Neural cell (in vitro differentiated cells): ENCODE measurements around the gene TTC39B. TPM values are rescaled to one million over a fixed set of nuclear protein-coding genes. Genes with fewer than 3 reads are reported as not detected.

Experiments
- H2AFZ ChIP-seq: fragments of 200-600, 300-800 bp; sonication (generic), shearing (Covaris generic); 2 replicates; pipeline ENCODE4 v1.6.0; 2014; ENCODE audit warnings: low read depth, mild to moderate bottlenecking, antibody characterized with exemption, low read length, moderate library complexity
- H3F3A ChIP-seq: fragments of 200-600 bp; shearing (Covaris generic); 2 replicates; pipeline ENCODE4 v1.6.1; 2016; ENCODE audit warnings: mild to moderate bottlenecking, moderate library complexity, mixed read lengths, antibody characterized with exemption, low read length; ENCODE audit not compliant: insufficient read depth, poor library complexity, severe bottlenecking
- H3K27ac ChIP-seq: fragments of 200-600, 300-800 bp; sonication (generic), shearing (Covaris generic); 2 replicates; pipeline ENCODE4 v1.5.1; 2014; ENCODE audit warnings: mild to moderate bottlenecking, low read length, moderate library complexity
- H3K27me3 ChIP-seq: fragments of 300-800, 200-600 bp; sonication (generic), shearing (Covaris generic); 2 replicates; pipeline ENCODE4 v1.6.0; 2014; ENCODE audit warnings: mild to moderate bottlenecking, low read depth, low read length, moderate library complexity; ENCODE audit not compliant: insufficient read depth
- H3K36me3 ChIP-seq: fragments of 300-800, 200-600 bp; sonication (generic), shearing (Covaris generic); 2 replicates; pipeline ENCODE4 v1.5.1; 2014; ENCODE audit warnings: mild to moderate bottlenecking, antibody characterized with exemption, low read length, moderate library complexity; ENCODE audit not compliant: insufficient read depth
- H3K4me2 ChIP-seq: fragments of 300-800, 200-600 bp; sonication (generic), shearing (Covaris generic); 2 replicates; pipeline ENCODE4 v1.6.0; 2014; ENCODE audit warnings: mild to moderate bottlenecking, low read length
- H3K4me3 ChIP-seq: fragments of 300-800, 200-600 bp; sonication (generic), shearing (Covaris generic); 2 replicates; pipeline ENCODE4 v1.5.1; 2014; ENCODE audit warnings: mild to moderate bottlenecking, low read length, moderate library complexity
- H3K79me2 ChIP-seq: fragments of 200-600 bp; shearing (Covaris generic); replicated peaks from 2 replicates; pipeline ENCODE4 v1.6.0; 2014; ENCODE audit warnings: mild to moderate bottlenecking, low read length, moderate library complexity; ENCODE audit not compliant: insufficient read depth
- H3K9ac ChIP-seq: fragments of 300-800, 200-600 bp; sonication (generic), shearing (Covaris generic); 2 replicates; pipeline ENCODE4 v1.6.1; 2016; ENCODE audit warnings: mild to moderate bottlenecking, low read length, mixed read lengths
- H3K9me2 ChIP-seq: fragments of 200-600 bp; shearing (Covaris generic); 2 replicates; pipeline ENCODE4 v1.6.1; 2016; ENCODE audit warnings: mild to moderate bottlenecking, low read length, mixed read lengths; ENCODE audit not compliant: insufficient read depth
- H3K9me3 ChIP-seq: fragments of 200-600, 300-800 bp; sonication (generic), shearing (Covaris generic); 2 replicates; pipeline ENCODE4 v1.6.1; 2016; ENCODE audit warnings: mild to moderate bottlenecking, mixed run types, low read length, moderate library complexity, mixed read lengths
- H4K20me1 ChIP-seq: fragments of 200-600 bp; shearing (Covaris generic); 2 replicates; pipeline ENCODE4 v1.6.1; 2016; ENCODE audit warnings: mild to moderate bottlenecking, mixed run types; ENCODE audit not compliant: insufficient read depth
- CTCF ChIP-seq: fragments of 450-650 bp; IDR thresholded peaks from 2 replicates; pipeline ENCODE4 v1.5.1; 2014; ENCODE audit warnings: antibody characterized with exemption, mild to moderate bottlenecking, moderate library complexity; ENCODE audit not compliant: poor library complexity, severe bottlenecking
- EP300 ChIP-seq: fragments of 450-650 bp; conservative IDR thresholded peaks from 2 replicates; pipeline ENCODE4 v1.6.1; 2014; ENCODE audit warnings: antibody characterized with exemption, mild to moderate bottlenecking, moderate library complexity; ENCODE audit not compliant: poor library complexity, severe bottlenecking
- EZH2 ChIP-seq: fragments of 200-600, 300-800 bp; shearing (Covaris generic), sonication (generic); IDR thresholded peaks from 2 replicates; pipeline ENCODE4 v1.6.1; 2014; ENCODE audit warnings: antibody characterized with exemption, low read length, borderline replicate concordance, mild to moderate bottlenecking; ENCODE audit not compliant: insufficient read depth, poor library complexity, severe bottlenecking
- MXI1 ChIP-seq: fragments of 450-650 bp; conservative IDR thresholded peaks from 2 replicates; pipeline ENCODE4 v1.6.1; 2014; ENCODE audit warnings: antibody characterized with exemption, mild to moderate bottlenecking; ENCODE audit not compliant: poor library complexity, severe bottlenecking
- POLR2AphosphoS5 ChIP-seq: IDR thresholded peaks from 2 replicates; pipeline ENCODE4 v1.6.1; 2012
- RAD21 ChIP-seq: fragments of 450-650 bp; conservative IDR thresholded peaks from 2 replicates; pipeline ENCODE4 v1.6.1; 2014; ENCODE audit warnings: antibody characterized with exemption, mild to moderate bottlenecking, moderate library complexity
- REST ChIP-seq: IDR thresholded peaks from 2 replicates; pipeline ENCODE4 v1.6.1; 2012; ENCODE audit warnings: borderline replicate concordance
- SMC3 ChIP-seq: fragments of 450-650 bp; conservative IDR thresholded peaks from 2 replicates; pipeline ENCODE4 v1.6.1; 2014; ENCODE audit warnings: antibody characterized with exemption, mild to moderate bottlenecking, moderate library complexity; ENCODE audit not compliant: poor library complexity
- TAF1 ChIP-seq: IDR thresholded peaks from 2 replicates; pipeline ENCODE4 v1.6.1; 2012; ENCODE audit warnings: low read depth
- polyA plus RNA-seq: library from polyadenylated mRNA; depleted of rRNA; stranded (reverse); fragments of >200 nt; gene quantifications from 2 replicates; pipeline ENCODE4 v1.2.3, GENCODE V29; 2014

Gene TTC39B
- polyA plus RNA-seq, 1 donor from 2014 or later = 2.8 TPM

- Histone ChIP-seq H3K9me3 (no peaks in the 10 kb centered on the region), H3K27me3 (no peaks in the 10 kb centered on the region), H3K9ac (no peak overlapping the region), H4K20me1 (no peaks in the 10 kb centered on the region), H3K36me3 (no peaks in the 10 kb centered on the region), H3K9me2 (no peaks in the 10 kb centered on the region), H2AFZ (no peak overlapping the region), H3F3A (no peaks in the 10 kb centered on the region), H3K79me2 (no peaks in the 10 kb centered on the region), H3K4me3 (no peak overlapping the region), H3K4me2 (no peak overlapping the region), H3K27ac (no peak overlapping the region)
- TF ChIP-seq SMC3 (no peak), REST (no peak), CTCF (no peak)
Measured at GRCh38 chr9:15295761-15296405, 11.1 kb downstream of the TTC39B start.

GRCh38 chr9:15294604-15295003 is 12.4 kb downstream of the TTC39B start:
- H3K36me3 ChIP-seq = no peaks in the 10 kb centered on the region
- TF ChIP-seq REST = no peak
- no peak for TF ChIP-seq POLR2AphosphoS5
- TF ChIP-seq MXI1 = no peak
- TF ChIP-seq EZH2 = no peak
- no peak for TF ChIP-seq RAD21
- no peak for TF ChIP-seq SMC3
- no peak for TF ChIP-seq EP300
- no peak for TF ChIP-seq TAF1
- TF ChIP-seq CTCF = no peak
- no peak overlapping the region for H3K4me3 ChIP-seq
- no peak overlapping the region for H3K9ac ChIP-seq
- H3K27ac ChIP-seq = no peak overlapping the region
- H3K4me2 ChIP-seq = no peak overlapping the region
- no peaks in the 10 kb centered on the region for H3K27me3 ChIP-seq
- H4K20me1 ChIP-seq = no peaks in the 10 kb centered on the region
- H3K9me3 ChIP-seq = no peaks in the 10 kb centered on the region
- no peaks in the 10 kb centered on the region for H3K9me2 ChIP-seq
- no peak overlapping the region for H2AFZ ChIP-seq
- H3F3A ChIP-seq = no peaks in the 10 kb centered on the region
- H3K79me2 ChIP-seq = no peaks in the 10 kb centered on the region
